ENCODE results near the gene LIN7B. TPM values are rescaled to one million over a fixed set of nuclear protein-coding genes. Genes with fewer than 3 reads are reported as not detected.

Gene LIN7B
- total and polyA plus RNA-seq, 9 of the 15 experiments (the other 6 are each of a cell fraction or from before 2014, with no cell fraction given) = 0.89 to 15.7 (median 4.0) TPM

- TF ChIP-seq ZBED1 (IDR thresholded peaks at IDR 0.05) (no peak), ZNF212 (CRISPR knock-in tag; IDR thresholded peaks at IDR 0.05) (no peak), POLR3A (IDR thresholded peaks at IDR 0.05; ENCODE audit: borderline replicate concordance, extremely low read depth, insufficient read depth, insufficient read length) (no peak), CSDE1 (IDR thresholded peaks at IDR 0.05) (no peak), MLLT1 (IDR thresholded peaks at IDR 0.05) (no peak; a peak in 1 of 4 replicates), HMGXB4 (CRISPR knock-in tag; IDR thresholded peaks at IDR 0.05) (no peak), PHF8 (IDR thresholded peaks at IDR 0.05; ENCODE audit: borderline replicate concordance, low read length) (no peak), KLF16 (IDR thresholded peaks at IDR 0.05) (no peak), MAFF (IDR thresholded peaks at IDR 0.05; ENCODE audit: low read length) (no peak), E2F6 (IDR thresholded peaks at IDR 0.05; ENCODE audit: borderline replicate concordance in 1 of 2, extremely low read depth in 1 of 2, insufficient read depth in 1 of 2, insufficient read length in 1 of 2, low read depth in 1 of 2, low read length in 1 of 2, poor library complexity in 1 of 2, severe bottlenecking in 1 of 2) (peak; percentile 36 to 68), SOX6 (IDR thresholded peaks at IDR 0.05) (no peak), RERE (CRISPR knock-in tag; IDR thresholded peaks at IDR 0.05; ENCODE audit: borderline replicate concordance) (no peak), RAD51 (IDR thresholded peaks at IDR 0.05; ENCODE audit: borderline replicate concordance, low read depth) (no peak), TRIM28 (IDR thresholded peaks at IDR 0.05) (no peak), BHLHE40 (IDR thresholded peaks at IDR 0.05; ENCODE audit: low read length) (peak; percentile 79), TFAM (CRISPR knock-in tag; conservative IDR thresholded peaks at IDR 0.05) (no peak), NFYB (IDR thresholded peaks at IDR 0.05; ENCODE audit: extremely low read depth, insufficient read length) (no peak), USF1 (CRISPR knock-in tag; IDR thresholded peaks at IDR 0.05) (peak; percentile 63), ZNF253 (CRISPR knock-in tag; conservative IDR thresholded peaks at IDR 0.05) (no peak)
These were observed 41.7 kb downstream of the LIN7B start (continued) for GRCh38 chr19:49155820-49156346.
